Activated CD4-positive, alpha-beta T cell treated with anti-CD3 and anti-CD28 coated beads, Interleukin-2, Interleukin-4, amounts not matched to agents 100 ng/mL and 50 ng/mL, durations not matched to agents 16 hours and 8 hours (primary cell): Measurements from ENCODE around the gene GPC5.
"Not testable (repeated sequence)": the region's sequence is repeated elsewhere in the genome, so short reads cannot be mapped to it uniquely, and the experiment has no call there.

Experiments
- DNase-seq: peaks from one replicate; pipeline ENCODE4 v3.0.0-alpha.2; 2020; ENCODE audit warnings: low spot score

The GPC5 gene

DNA sequence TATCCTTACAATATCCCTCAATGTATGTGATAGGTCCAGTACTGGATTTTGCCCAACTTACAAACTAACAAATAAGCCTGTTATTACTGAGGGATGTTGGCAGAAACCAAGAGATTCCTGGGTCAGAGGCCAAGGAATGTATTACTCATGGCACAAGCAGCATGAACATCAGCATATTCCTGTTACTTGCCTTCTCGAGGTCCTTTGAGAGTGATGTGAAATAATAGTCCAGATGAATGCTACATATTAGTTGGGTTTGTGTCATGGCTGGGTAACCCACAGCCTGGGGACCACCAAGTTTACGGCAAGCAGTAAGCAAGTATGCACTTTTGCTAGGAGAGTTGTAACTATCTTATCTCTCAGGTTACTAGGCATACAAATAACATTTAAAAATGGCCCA is 1443.7 kb downstream of the GPC5 start:
- DNase-seq: no peak

GRCh38 chr13:92843549-92843948 is 1445.1 kb downstream of the GPC5 start:
- no peak for DNase-seq

DNA sequence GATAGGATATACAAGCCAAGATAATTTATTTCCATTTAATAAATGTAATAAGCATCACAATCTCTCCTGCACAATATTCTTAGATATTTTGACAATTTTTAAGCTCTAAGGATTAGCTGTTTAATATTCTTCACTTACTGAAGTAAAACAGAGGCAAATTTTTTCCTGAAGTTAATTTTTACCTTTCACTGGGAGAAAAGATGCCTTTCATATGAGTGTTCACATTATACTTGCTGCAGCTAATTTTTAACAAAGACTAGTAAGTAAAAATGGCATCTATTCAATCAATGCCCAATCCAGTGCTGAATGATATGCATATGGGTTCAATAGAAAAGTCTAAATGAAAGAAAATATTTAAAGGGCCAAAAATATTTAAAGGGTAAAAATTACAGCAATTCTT is 1451.0 kb downstream of the GPC5 start:
- no peak for DNase-seq

DNA sequence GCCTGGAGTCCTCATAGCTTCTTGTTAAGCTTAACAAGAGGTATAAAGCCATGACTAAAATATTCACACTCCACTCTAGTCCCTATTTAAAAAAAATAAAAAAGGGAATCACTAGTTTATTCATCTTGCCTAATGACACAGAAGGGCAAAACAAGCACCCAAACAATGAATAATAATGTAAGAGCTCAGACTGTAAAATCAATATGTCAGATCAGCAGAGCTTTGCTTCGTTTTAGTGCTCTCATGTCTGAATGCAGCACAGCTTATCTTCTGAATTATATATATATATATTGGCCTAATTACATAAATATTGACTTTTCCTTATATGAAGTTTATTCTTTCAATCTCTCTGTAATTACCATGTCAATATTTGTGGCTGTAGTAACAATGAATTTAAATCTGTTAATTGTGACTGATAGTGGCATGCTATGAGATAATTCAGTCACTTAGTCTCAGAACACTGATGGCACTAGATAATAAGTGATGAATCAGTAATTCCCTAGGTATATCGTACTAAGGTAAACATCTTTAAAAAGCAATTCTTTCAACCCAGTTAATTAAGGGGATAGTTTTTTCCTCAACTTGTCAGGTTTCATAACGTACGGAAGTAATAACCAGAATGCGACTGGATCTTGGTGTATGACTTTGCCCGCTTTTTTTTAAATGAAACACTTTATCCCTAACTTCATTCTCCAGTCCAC is 1466.3 kb downstream of the GPC5 start:
- no peak for DNase-seq

GRCh38 chr13:92873029-92873428 is 1474.6 kb downstream of the GPC5 start:
- DNase-seq: no peak

DNA sequence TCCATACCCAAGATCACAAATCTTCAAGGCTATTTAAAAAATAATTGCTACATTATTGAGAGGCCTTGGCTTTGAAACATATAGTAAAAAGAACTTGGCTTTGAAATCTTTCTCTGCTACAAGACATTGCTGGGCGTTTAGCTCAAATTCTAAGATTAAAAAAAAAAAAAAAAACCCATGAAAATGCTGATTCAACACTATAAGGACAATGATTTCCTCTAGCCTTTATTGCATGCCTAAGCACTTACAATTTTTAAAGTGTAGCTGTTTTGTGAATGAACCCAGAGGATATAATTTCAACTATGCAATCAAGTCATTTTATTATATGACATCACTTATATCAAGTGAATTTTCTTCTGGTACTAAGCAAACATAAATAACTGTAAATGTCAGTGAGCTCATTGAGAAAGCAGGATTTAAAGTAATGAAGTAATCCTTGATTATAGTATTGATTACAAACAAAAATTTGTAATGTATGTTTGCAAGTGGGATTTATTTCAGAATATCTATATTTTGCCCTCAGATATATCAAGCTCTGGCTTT is 1488.2 kb downstream of the GPC5 start:
- DNase-seq: no peak

DNA sequence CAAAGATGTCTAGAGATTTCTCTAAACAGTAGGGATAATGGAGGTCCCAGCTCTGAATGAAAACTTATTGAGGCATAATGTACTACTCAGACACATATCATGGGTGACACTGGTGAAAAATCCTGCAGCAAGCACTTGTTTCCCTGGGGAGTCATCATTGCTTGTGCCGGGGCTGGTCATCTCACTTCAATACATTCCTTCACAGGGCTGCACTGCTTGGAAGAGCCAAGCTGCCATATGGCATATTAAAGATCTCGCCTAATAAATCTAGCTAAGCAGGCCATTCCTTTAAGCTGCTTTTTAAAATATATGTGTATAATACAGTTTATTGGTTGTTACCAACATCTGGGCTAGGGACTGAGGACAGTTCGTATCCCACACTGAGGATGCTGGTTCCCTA is 1496.0 kb downstream of the GPC5 start:
- no peak for DNase-seq

DNA sequence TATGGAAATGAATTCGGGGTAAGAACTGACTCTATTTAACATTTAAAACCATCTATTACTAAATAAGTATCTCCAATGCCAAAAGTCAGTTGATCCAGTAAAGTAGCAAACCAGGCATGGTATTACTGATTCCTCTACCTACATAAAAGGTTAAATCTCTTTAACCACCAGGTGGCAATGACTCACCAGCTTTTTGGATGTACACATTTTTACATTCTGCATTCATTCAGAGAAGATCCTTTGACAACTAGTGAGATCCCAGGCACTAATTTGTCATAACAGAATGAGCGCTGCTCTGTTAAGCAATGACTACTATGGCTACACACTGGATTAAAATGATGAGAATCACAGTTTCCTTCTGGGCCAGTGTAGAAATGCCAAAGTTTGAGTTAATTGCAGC is 1498.4 kb downstream of the GPC5 start:
- no peak for DNase-seq

DNA sequence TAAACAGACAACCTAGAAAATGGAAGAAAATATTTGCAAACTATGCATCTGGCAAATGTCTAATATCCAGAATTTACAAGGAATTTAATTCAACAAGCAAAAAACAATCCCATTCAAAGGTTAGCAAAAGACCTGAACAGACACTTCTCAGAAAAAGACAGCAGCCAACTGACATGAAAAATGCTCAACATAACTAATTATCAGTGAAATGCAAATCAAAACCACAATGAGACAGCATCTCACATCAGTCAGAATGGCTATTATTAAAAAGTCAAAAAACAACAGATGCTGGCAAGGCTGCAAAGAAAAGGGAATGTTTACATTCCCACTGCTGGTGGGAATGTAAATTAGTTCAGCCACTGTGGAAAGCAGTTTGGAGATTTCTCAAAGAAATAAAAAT is 1500.5 kb downstream of the GPC5 start:
- not testable (repeated sequence) for DNase-seq

GRCh38 chr13:92900446-92900845 is 1502.0 kb downstream of the GPC5 start:
- DNase-seq: no peak

- no peak for DNase-seq
These were observed 1503.3 kb downstream of the GPC5 start for GRCh38 chr13:92901739-92902138.

- DNase-seq: no peak
These were observed 1514.2 kb downstream of the GPC5 start for GRCh38 chr13:92912629-92913028.

- no peak for DNase-seq
These were observed 1515.4 kb downstream of the GPC5 start for GRCh38 chr13:92913840-92914239.
